Stimulated activated naive CD8-positive, alpha-beta T cell treated with anti-CD3 and anti-CD28 coated beads, Interleukin-15, Interleukin-2, amounts not matched to agents 100 ng/mL and 50 ng/mL, for 24 hours (primary cell): Measurements from ENCODE around the gene ADRA2A.

Experiments
- H3K27ac Mint-ChIP-seq: one replicate; pipeline ENCODE4 v1.8.0; 2021; ENCODE audit warnings: mild to moderate bottlenecking, mixed read lengths
- H3K27me3 Mint-ChIP-seq: one replicate; pipeline ENCODE4 v1.8.0; 2021; ENCODE audit warnings: mixed read lengths
- H3K36me3 Mint-ChIP-seq: one replicate; pipeline ENCODE4 v1.8.0; 2021; ENCODE audit warnings: low read depth, mixed read lengths
- H3K4me1 Mint-ChIP-seq: one replicate; pipeline ENCODE4 v1.8.0; 2021; ENCODE audit warnings: low read depth, mixed read lengths
- H3K4me3 Mint-ChIP-seq: one replicate; pipeline ENCODE4 v1.8.0; 2021; ENCODE audit warnings: mild to moderate bottlenecking, mixed read lengths
- H3K9me3 Mint-ChIP-seq: one replicate; pipeline ENCODE4 v1.8.0; 2021; ENCODE audit warnings: mixed read lengths

ADRA2A gene

DNA sequence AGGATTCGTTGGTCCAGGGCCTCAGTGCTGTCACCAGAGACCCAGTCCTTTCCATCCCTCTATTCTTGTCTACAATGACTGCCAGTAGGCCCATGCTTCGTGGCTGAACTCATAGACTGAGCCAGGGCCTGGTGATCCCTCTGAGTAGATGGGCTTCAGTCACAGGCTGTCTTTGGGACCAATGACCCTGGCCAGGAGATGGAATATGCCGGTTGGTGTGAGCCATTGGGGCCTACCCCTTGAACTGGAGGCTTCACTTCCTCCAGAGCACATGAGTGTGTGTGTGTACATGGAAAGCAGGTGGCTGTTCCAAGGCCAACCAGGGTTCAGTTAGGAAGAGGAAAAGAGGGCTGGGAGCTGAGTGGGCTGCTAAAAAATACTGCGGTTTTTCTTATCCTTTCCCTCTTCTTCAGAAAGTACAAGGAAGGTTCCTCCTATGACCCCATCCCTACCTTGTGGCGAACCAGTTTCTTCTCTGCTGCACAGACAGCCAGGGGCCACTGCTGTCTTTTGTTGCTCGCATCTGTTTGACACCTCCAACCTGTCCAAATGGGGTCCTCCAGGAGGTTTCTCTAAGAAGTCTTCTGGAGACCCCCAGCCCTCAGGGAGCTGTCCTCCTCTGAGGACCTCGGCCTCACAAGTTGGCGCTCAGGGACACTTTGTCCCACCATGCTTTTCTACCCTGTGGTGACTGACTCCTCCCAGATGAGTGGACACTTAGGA lies 36.6 kb downstream of the ADRA2A start:
- Mint-ChIP-seq H3K4me1 (peaks cover 8% of the 10 kb centered on the region), H3K9me3 (no peaks in the 10 kb centered on the region), H3K4me3 (no peak overlapping the region), H3K27me3 (peaks cover 3% of the 10 kb centered on the region), H3K36me3 (no peaks in the 10 kb centered on the region), H3K27ac (no peak overlapping the region)

DNA sequence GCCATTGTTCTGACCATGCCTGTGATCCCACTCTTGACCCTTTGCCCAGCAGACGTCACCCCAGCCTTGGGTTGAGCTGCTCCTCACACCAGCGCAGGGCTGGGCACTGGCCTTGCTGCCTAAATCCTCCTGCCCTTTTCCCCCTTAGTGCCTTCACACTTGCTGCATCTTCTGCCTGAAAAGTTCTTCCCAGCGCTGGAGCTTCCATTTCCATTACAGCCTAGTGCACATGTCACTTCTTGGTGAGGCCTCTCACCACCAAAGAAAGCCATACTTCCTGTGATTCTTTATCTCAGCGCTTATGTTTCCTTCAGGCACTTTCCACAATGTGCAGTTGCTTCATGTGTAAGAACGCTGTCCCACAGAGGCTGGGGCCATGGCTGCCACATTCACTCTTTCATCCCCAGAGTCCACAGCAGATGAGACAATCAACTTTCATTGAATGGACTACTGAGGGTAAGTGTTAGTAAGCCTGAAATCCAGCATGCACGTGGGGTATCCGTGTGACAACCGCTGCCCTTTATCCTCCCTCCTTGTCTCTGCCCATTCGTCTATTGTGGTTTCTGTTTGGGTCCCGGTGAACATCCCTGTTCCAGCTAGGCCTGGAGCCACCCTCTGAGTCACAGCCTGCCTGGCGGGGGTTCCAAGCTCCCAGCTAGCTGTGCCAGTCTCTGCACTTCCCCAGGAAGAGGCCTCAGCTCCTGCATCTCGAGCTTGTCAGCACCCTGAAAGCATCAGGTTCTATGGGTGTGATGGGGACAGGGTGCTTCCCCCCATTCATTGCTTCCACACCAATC lies 37.3 kb downstream of the ADRA2A start:
- Mint-ChIP-seq H3K4me3 (no peak overlapping the region), H3K36me3 (no peaks in the 10 kb centered on the region), H3K9me3 (no peaks in the 10 kb centered on the region), H3K27ac (no peak overlapping the region), H3K4me1 (peaks cover 8% of the 10 kb centered on the region), H3K27me3 (peaks cover 4% of the 10 kb centered on the region)

DNA sequence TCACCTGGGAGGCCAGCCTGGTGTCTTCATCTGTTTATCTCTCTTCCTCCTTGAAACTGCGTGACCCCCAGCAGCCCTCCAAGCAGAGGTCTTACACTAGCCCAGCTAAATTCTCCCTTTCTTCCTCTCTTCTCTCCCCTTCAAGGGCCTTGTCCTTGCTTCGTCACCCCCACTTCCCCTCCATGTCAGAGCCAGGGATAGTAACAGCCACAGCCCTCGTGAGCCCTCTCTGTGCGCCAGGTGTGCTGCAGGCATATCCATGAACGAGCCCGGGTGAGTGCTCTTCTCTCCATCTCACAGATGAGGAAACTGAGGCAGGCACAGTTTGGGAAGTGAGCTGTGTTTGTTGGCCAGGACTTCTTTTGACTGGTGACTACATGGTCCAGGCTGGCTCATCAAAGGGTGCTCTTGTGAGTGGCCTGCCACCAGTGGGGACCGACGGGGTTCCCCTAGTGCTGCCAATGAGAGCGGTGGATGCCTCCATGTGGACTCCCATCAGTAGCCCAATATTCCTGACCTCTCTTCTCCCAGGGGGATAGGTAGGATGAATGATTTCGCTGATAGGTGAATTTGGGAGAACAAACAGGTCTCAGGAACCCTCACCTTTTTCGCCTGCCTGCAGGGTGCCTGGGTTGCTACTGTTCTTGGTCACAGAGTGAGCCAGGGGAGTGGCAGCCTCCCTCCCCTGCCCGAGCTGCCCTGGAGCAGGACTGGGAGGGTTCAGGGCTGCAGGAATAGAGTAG lies 38.1 kb downstream of the ADRA2A start:
- H3K27ac Mint-ChIP-seq = no peak overlapping the region
- no peaks in the 10 kb centered on the region for H3K36me3 Mint-ChIP-seq
- no peaks in the 10 kb centered on the region for H3K9me3 Mint-ChIP-seq
- H3K27me3 Mint-ChIP-seq = peaks cover 4% of the 10 kb centered on the region
- H3K4me3 Mint-ChIP-seq = no peak overlapping the region
- peaks cover 8% of the 10 kb centered on the region for H3K4me1 Mint-ChIP-seq

DNA sequence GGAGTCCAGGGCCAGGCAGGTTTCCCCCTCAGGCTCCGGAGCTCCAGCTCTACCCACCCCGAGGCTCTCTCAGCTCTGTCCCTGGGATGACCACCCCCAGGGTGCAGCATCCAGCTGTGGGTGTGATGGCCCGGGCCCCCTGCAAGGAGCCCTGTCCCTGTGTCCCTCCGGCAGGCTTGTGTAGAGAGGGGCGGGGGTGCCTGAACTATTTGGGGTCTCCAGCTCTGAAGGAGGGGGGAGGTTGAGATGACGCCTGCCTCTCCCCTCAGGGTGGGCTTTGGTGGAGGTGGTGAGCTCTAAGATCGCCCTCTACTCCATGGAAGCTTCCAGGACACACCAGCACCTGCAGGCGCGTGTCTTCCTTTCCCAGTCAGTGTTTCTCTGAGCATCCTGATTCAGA lies 39.4 kb downstream of the ADRA2A start:
- H3K4me3 Mint-ChIP-seq = no peak overlapping the region
- H3K4me1 Mint-ChIP-seq = peaks cover 8% of the 10 kb centered on the region
- H3K9me3 Mint-ChIP-seq = no peaks in the 10 kb centered on the region
- H3K27ac Mint-ChIP-seq = no peak overlapping the region
- H3K27me3 Mint-ChIP-seq = peaks cover 4% of the 10 kb centered on the region
- no peaks in the 10 kb centered on the region for H3K36me3 Mint-ChIP-seq

DNA sequence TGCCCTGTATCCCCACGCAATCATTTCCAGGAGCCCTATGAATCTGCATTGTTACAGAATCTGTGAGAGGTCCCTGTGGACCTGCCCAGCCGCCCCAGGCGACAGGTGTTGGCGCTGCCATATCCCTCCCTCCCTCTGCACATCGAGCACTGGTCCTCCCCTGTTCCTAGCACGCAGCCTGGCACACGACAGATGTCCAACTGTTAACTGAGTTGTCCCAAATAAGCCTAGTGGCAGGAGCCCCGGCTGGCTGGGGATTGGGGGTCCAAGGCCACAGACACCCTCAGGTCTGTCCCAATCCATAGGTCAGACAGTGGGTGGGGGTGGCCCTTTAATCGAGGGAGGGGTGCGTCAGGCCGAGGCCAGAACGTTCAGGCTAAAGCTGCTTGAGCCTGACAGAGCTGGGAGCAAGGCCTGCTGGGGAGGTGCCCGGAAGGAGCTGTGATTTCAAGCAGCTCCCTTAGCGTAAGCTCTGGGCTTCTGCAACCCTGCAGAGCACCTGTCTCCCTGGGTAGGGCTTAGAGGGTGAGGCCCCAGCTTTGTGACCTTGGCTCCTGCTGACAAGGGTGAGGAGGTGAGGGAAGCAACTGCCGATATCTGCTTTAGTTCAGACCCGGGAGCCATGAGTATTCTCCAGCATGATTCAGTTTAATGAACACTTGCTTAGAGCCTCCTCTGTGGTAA lies 40.1 kb downstream of the ADRA2A start:
- H3K27me3 Mint-ChIP-seq = peaks cover 4% of the 10 kb centered on the region
- H3K9me3 Mint-ChIP-seq = no peaks in the 10 kb centered on the region
- no peak overlapping the region for H3K4me3 Mint-ChIP-seq
- H3K27ac Mint-ChIP-seq = no peak overlapping the region
- peaks cover 8% of the 10 kb centered on the region for H3K4me1 Mint-ChIP-seq
- no peaks in the 10 kb centered on the region for H3K36me3 Mint-ChIP-seq

DNA sequence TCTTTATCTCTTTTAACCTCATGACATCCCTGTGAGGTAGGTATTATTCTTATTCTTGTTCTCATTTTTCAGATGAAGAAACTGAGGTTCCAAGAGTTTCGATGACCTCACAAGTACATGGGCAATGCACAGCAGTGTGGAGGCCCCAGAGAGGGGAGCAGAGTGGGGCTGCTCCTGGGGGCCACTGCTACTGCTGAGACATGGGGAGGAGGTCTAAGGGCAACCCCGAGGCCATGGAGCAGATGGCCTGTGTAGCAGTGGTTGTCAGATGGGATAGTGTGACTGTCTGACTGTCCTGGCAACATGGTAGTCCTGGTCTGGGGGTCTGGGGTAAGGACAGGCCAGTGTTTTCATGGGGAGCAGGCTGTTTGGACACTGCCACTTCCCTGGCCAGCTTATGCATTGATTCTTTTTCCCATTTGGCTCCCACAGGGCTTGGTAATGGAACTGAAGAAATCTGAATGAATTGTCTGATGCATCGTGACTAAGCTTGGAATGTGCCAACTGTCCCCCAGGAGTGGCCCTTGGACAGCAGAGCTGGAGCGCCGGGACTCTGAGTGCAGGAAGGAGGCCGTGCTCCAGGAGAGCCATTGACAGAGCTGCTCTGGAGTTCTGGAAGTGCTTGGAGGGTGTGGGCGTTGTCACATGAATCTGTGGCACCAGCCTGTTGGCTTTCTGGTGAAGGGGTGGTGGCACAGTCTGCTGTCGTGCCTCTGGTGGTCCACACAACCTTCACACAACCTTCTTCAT lies 40.9 kb downstream of the ADRA2A start:
- Mint-ChIP-seq H3K4me1 (peaks cover 8% of the 10 kb centered on the region), H3K36me3 (no peaks in the 10 kb centered on the region), H3K27me3 (peaks cover 4% of the 10 kb centered on the region), H3K9me3 (no peaks in the 10 kb centered on the region), H3K27ac (no peak overlapping the region), H3K4me3 (no peak overlapping the region)

DNA sequence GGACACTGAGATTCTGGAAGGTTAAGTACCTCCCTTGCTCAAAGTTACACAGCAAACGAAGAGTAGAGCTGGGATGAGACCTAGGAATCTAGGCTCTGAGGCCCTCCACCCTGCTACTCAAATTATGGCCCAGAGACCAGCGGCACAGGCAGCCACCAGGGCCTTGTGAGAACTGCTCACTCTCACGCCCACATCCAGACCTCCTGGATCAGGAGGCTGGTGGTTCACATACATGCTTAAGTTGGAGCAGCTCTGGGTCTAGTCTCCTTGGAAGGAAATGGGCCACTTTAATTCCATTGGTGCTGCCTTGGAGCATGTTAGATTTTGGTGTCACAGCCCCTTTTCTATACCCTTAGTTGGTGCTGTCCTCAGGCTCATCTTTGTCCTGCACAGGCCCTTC lies 41.9 kb downstream of the ADRA2A start:
- Mint-ChIP-seq H3K36me3 (no peaks in the 10 kb centered on the region), H3K9me3 (no peaks in the 10 kb centered on the region), H3K4me1 (peaks cover 8% of the 10 kb centered on the region), H3K4me3 (no peak overlapping the region), H3K27me3 (peaks cover 4% of the 10 kb centered on the region), H3K27ac (no peak overlapping the region)

DNA sequence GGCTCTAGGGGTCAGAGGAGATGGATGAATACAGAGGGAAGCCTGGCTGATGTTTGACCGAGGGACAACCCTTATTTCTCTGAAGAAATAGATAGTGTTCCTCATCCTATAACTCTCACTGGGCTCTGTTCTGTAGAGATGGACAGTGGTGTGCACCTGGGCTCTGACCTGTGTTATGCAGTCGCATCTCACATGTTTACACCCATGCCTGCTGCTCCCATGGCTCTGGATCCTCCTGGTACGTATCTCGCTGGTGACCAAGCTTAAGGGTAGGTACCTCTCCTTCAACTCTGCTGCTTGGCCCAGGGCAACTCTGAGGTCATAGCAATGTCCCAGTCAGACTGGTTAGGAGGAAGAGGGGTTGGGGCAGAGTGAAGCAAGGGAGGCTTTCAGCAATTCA lies 42.8 kb downstream of the ADRA2A start:
- Mint-ChIP-seq H3K27me3 (peaks cover 4% of the 10 kb centered on the region), H3K36me3 (no peaks in the 10 kb centered on the region), H3K27ac (no peak overlapping the region), H3K4me3 (no peak overlapping the region), H3K9me3 (no peaks in the 10 kb centered on the region), H3K4me1 (peaks cover 2% of the 10 kb centered on the region)

DNA sequence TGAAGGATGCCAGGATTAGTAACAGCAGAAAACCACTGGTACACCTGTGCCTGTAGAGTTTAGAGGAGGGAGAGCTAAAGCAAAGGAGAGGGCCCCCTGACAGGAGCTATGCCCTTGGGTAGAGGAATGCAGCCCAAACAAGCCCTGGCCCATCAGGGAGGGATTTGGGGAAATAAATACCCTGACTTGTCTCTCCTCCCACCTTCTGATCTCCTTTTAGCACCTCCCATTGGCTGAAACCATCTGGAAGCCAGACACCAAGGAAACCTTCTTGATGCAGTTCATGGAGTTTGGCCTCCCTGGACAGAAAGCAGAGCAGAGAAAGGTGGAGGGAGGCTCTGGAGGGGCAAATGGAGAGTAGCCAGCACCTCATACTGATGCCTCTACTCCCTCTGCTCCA lies 45.3 kb downstream of the ADRA2A start:
- H3K4me1 Mint-ChIP-seq = no peaks in the 10 kb centered on the region
- no peaks in the 10 kb centered on the region for H3K36me3 Mint-ChIP-seq
- H3K27me3 Mint-ChIP-seq = peaks cover 7% of the 10 kb centered on the region
- no peaks in the 10 kb centered on the region for H3K9me3 Mint-ChIP-seq
- H3K27ac Mint-ChIP-seq = no peak overlapping the region
- no peak overlapping the region for H3K4me3 Mint-ChIP-seq

DNA sequence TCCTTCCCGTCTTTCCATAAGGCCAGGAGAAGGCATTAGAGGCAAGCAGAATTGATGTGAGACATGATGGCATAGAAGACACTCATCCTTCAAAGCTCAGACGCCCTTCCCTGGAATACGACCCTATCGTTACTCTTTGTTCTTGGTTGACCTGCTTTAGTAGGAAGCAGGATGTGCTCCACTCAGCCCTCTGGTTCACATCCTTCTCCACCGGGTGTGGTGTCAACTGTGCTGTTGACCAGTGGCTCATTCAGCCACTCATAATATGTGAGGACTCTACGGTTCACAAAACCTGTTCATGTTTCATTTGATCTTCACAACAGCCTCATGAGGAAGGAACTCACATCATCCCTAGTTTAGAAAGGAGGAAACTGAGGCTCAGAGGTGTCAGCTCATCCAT lies 47.1 kb downstream of the ADRA2A start:
- H3K27ac Mint-ChIP-seq = no peak overlapping the region
- peaks cover 6% of the 10 kb centered on the region for H3K27me3 Mint-ChIP-seq
- no peaks in the 10 kb centered on the region for H3K9me3 Mint-ChIP-seq
- no peak overlapping the region for H3K4me3 Mint-ChIP-seq
- no peaks in the 10 kb centered on the region for H3K4me1 Mint-ChIP-seq
- no peaks in the 10 kb centered on the region for H3K36me3 Mint-ChIP-seq

DNA sequence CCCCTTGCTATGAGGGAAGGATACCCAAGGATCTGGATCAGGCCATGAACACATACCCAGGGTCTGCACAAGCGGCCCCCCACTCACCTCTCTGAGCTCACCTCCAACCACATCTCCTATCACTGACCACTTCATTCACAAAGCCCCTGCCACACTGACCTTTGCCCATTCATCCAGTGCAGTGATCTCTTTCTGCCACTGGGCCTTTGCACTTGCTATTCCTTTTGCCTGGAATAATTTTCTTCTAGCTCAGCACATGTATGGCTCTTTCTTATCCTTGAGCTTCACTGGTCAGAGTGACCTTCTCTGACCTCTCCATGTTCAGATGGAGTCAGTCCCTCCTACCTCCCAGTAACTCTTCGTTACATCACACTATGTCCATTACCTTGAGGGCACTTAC lies 48.3 kb downstream of the ADRA2A start:
- no peaks in the 10 kb centered on the region for H3K36me3 Mint-ChIP-seq
- H3K27me3 Mint-ChIP-seq = peaks cover 11% of the 10 kb centered on the region
- no peak overlapping the region for H3K27ac Mint-ChIP-seq
- no peaks in the 10 kb centered on the region for H3K9me3 Mint-ChIP-seq
- no peak overlapping the region for H3K4me3 Mint-ChIP-seq
- no peaks in the 10 kb centered on the region for H3K4me1 Mint-ChIP-seq

DNA sequence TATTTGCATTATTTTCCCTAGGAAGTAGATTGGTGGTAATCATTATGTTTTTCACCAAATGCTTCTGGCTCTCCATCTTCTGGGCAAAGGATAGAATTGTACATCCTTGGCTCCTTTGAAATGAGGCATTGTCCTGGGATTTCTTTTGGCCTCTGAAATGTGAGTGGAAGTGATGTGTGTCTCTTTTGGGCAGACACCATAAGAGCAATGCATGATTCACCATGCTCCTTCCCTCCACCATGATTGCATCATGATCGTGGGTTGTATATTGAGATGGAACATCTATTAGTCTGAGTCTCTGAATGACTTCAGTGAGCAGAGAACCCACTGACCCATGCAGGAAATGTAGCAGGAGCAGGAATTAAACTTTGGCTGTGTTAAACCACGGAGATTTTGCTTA lies 49.2 kb downstream of the ADRA2A start:
- Mint-ChIP-seq H3K27me3 (peaks cover 11% of the 10 kb centered on the region), H3K4me3 (no peak overlapping the region), H3K9me3 (no peaks in the 10 kb centered on the region), H3K36me3 (no peaks in the 10 kb centered on the region), H3K4me1 (no peaks in the 10 kb centered on the region), H3K27ac (no peak overlapping the region)

DNA sequence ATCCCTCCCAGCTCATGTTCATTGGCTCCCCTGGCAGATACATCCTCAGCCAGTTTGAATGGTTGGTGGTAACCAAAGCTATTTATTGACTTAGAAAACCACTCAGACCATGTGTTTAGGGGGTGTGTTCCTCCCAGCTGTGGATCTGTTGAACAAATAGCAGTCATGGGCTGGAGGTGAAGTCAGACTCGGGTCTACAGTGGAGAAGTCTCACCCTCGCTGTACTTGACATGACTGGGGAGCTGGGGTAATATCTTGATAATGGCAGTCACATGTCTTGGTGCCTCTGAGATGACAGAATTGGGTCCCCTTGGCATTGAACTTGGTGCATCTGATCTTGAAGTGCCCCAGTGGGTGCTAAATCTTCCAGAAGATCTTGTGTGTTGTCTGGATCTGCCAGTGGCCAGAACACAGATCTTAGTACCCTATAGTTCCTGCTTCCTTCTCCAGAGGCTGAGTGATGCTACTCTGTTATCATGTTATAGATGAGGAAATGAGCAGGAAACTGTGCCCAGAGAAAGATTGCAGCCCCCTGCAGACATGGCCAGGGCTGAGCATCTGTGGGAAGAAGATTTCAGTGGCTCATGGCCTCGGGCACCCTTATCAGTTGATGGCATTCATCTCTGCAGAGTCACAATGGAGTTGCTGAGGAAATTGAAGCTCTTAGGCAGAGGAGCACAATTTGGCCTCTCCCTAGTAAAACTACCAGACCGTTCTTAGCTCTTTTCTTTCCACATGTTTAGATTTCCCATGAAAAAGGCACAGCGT lies 50.4 kb downstream of the ADRA2A start:
- Mint-ChIP-seq H3K9me3 (no peaks in the 10 kb centered on the region), H3K27ac (no peak overlapping the region), H3K36me3 (no peaks in the 10 kb centered on the region), H3K4me3 (no peak overlapping the region), H3K27me3 (peaks cover 11% of the 10 kb centered on the region), H3K4me1 (no peaks in the 10 kb centered on the region)
